Transverse colon (tissue), 3 donors: ENCODE data around the gene FBXL17.

Source experiments
- EP300 ChIP-seq: sonication (generic); formaldehyde crosslinking; IDR thresholded peaks from one replicate; pipeline ENCODE4 v1.6.1; 2017; ENCODE audit warnings: antibody characterized with exemption, low read depth
- POLR2A ChIP-seq: fragments of 450-650 bp; IDR thresholded peaks from one replicate; pipeline ENCODE4 v1.6.1; 2016; ENCODE audit warnings: antibody characterized with exemption, mild to moderate bottlenecking, moderate library complexity
- TF ChIP-seq, protein P1 (sequence below), 5 experiments: fragments of 200-600 bp in 3 of 5; fragments of 450-650 bp in 2 of 5; sonication (generic) in 3 of 5; IDR thresholded peaks; 1 replicate in 2 of 5; 2 replicates in 3 of 5; pipeline ENCODE4 v1.5.1; 2016 to 2017; ENCODE audit warnings: antibody characterized with exemption in 5 of 5, inconsistent platforms in 3 of 5, mild to moderate bottlenecking in 2 of 5, moderate library complexity in 1 of 5

DNA sequence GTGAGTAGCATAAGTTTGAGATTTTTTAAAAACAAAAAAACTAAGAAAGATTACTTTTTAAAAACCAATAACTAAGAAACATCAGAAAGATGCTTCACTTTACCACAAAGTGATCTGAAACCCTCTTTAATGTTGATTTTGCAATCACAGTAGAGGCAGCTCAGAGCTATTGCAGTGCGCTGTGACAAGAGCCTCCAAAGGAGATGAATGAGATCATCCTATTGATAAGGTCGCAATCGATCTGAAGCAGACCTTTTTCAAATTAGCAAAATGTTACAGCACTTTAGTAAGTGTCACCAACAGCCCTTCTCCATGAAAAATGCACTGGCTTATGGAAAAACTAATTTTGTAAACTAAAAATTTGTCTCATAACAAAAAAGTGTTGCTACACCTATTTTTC is 426.6 kb downstream of the FBXL17 start:
- TF ChIP-seq EP300 (no peak), POLR2A (no peak)
- TF ChIP-seq, protein P1, sequence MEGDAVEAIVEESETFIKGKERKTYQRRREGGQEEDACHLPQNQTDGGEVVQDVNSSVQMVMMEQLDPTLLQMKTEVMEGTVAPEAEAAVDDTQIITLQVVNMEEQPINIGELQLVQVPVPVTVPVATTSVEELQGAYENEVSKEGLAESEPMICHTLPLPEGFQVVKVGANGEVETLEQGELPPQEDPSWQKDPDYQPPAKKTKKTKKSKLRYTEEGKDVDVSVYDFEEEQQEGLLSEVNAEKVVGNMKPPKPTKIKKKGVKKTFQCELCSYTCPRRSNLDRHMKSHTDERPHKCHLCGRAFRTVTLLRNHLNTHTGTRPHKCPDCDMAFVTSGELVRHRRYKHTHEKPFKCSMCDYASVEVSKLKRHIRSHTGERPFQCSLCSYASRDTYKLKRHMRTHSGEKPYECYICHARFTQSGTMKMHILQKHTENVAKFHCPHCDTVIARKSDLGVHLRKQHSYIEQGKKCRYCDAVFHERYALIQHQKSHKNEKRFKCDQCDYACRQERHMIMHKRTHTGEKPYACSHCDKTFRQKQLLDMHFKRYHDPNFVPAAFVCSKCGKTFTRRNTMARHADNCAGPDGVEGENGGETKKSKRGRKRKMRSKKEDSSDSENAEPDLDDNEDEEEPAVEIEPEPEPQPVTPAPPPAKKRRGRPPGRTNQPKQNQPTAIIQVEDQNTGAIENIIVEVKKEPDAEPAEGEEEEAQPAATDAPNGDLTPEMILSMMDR (IDR thresholded peaks at IDR 0.05) = no peak
